Ascending aorta (tissue), 2 donors: Measurements from ENCODE around the gene RIMS1. TPM values are rescaled to one million over a fixed set of nuclear protein-coding genes. Genes with fewer than 3 reads are reported as not detected.

Source experiments
- DNase-seq, 2 donors: peaks; one replicate each; pipeline ENCODE4 v3.0.0-alpha.2; 2019; ENCODE audit warnings: low spot score in 2 of 2
- H3K27ac ChIP-seq, 2 donors: fragments of 200-600 bp; sonication (generic); one replicate each; pipeline ENCODE4 v1.5.1; 2016 to 2017; ENCODE audit warnings: mild to moderate bottlenecking in 1 of 2
- H3K27me3 ChIP-seq: fragments of 200-600 bp; sonication (generic); one replicate; pipeline ENCODE4 v1.5.1; 2017
- H3K36me3 ChIP-seq, 2 donors: fragments of 200-600 bp; sonication (generic); one replicate each; pipeline ENCODE4 v1.5.1; 2016
- H3K4me1 ChIP-seq, 2 donors: fragments of 200-600 bp; sonication (generic); one replicate each; pipeline ENCODE4 v1.5.1; 2016 to 2017; ENCODE audit warnings: mild to moderate bottlenecking in 1 of 2
- H3K4me3 ChIP-seq, 2 donors: fragments of 200-600 bp; sonication (generic); one replicate each; pipeline ENCODE4 v1.5.1; 2016 to 2017; ENCODE audit warnings: mild to moderate bottlenecking in 1 of 2
- H3K9me3 ChIP-seq, 2 donors: fragments of 200-600 bp; sonication (generic); one replicate each; pipeline ENCODE4 v1.5.1; 2016
- intact Hi-C: fragments of 100-400 bp; cut with DNase I; formaldehyde crosslinking; loops from one replicate; pipeline ENCODE4 v1.15.1; 2023
- total RNA-seq: library from RNA; depleted of rRNA; stranded (reverse); fragments of >200 nt; gene quantifications from one replicate; pipeline ENCODE4 v1.1.0, GENCODE V29; 2016
- TF ChIP-seq, protein P1 (sequence below), 3 experiments: fragments of 200-600 bp in 2 of 3; fragments of 450-650 bp in 1 of 3; sonication (generic) in 2 of 3; IDR thresholded peaks; one replicate each; pipeline ENCODE4 v1.5.1; 2016 to 2019; ENCODE audit warnings: antibody characterized with exemption in 3 of 3, mild to moderate bottlenecking in 1 of 3, moderate library complexity in 1 of 3

Gene RIMS1
- total RNA-seq, 1 donor from 2014 or later, result not detected

DNA sequence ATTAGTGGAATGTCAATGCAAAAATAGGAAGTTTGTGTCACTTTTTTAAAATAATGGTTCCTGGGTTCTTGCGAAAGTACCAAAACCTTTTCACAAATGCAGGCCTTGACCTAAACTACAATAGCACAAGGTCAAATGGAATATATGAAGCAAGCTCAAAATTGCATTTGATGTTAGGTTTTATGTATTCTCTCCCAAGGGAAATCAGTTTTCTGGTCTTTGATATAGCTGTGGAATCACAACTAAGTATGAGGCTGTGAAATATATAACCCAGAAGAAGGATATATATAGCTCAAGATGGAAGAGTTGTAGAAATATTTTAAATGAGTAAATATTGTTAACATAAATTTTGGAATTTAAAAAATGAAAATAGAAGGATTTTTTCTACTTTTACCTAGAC is 327.3 kb downstream of the RIMS1 start:
- H3K9me3 ChIP-seq, result no peaks in the 10 kb centered on the region
- intact Hi-C loops, result no loop called here
- TF ChIP-seq, protein P1, sequence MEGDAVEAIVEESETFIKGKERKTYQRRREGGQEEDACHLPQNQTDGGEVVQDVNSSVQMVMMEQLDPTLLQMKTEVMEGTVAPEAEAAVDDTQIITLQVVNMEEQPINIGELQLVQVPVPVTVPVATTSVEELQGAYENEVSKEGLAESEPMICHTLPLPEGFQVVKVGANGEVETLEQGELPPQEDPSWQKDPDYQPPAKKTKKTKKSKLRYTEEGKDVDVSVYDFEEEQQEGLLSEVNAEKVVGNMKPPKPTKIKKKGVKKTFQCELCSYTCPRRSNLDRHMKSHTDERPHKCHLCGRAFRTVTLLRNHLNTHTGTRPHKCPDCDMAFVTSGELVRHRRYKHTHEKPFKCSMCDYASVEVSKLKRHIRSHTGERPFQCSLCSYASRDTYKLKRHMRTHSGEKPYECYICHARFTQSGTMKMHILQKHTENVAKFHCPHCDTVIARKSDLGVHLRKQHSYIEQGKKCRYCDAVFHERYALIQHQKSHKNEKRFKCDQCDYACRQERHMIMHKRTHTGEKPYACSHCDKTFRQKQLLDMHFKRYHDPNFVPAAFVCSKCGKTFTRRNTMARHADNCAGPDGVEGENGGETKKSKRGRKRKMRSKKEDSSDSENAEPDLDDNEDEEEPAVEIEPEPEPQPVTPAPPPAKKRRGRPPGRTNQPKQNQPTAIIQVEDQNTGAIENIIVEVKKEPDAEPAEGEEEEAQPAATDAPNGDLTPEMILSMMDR (IDR thresholded peaks at IDR 0.05), result no peak
- H3K4me3 ChIP-seq, result no peak overlapping the region
- H3K4me1 ChIP-seq, result no peaks in the 10 kb centered on the region
- H3K27me3 ChIP-seq, result no peaks in the 10 kb centered on the region
- H3K36me3 ChIP-seq, result no peaks in the 10 kb centered on the region
- no peak overlapping the region for H3K27ac ChIP-seq
- no peak for DNase-seq

DNA sequence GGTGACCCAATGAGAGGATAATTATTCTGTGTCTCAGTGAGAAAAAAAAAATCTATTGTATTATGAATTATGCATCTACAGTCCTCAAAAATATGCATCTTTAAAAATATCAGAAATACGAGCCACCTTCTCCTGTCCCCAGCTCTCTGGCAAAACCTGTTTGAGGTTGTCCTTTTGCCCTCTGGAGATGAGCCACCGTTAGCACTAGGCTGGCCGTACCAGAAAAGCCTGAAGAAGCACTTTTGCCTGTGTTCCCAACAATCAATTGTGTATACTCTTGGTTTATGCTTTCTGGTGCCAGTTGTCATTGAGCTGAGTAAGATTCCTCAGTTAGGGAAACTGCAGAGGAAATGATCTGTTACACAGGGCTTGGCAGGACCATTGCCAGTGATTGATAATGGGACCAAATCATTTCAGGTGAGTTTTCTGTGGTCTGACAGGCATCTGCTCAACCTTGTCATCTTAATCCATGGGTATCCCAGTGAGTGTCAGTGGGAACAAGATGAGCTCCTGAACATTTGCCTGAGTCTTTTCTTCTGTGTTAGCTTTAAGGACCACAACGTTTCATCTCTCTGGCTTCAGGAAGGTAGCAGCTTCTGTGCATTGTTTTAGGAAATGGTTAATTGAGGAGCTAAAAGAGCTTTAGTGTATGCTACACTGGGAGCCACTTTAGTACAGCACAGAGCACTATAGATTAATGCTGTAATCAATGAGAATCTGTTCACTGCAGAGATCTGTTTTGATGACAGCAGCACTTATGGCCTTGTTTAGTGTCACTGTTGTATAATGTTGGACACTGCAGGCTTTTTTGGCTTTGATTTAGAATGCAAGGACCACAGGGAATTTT is 330.1 kb downstream of the RIMS1 start:
- Histone ChIP-seq H3K36me3 (no peaks in the 10 kb centered on the region), H3K27me3 (no peaks in the 10 kb centered on the region), H3K9me3 (no peaks in the 10 kb centered on the region), H3K4me1 (no peaks in the 10 kb centered on the region), H3K27ac (no peak overlapping the region), H3K4me3 (no peak overlapping the region)
- intact Hi-C loops, result no loop called here
- TF ChIP-seq, protein P1 (IDR thresholded peaks at IDR 0.05), result no peak
- DNase-seq, result no peak

DNA sequence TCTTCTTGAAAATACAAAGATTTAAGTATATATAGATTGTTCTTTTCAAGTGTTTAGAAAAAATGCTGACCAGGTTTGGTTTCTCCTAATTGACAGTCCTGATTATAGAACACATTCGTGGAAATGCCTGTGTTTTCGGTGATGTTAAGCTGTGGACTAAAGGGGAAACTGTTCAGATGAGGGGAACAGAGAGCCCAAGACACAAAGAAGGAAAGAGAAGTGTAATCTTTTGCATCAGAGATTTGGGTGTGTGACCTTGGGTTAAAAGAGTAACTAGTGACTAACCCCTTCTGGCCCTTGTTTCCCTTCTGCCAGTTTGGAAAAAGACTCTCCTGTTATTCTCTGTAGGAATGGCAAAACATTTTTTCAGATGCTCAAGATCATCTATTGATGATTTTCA is 331.3 kb downstream of the RIMS1 start:
- Histone ChIP-seq H3K27ac (no peak overlapping the region), H3K9me3 (no peaks in the 10 kb centered on the region), H3K4me3 (no peak overlapping the region), H3K27me3 (no peaks in the 10 kb centered on the region), H3K4me1 (no peaks in the 10 kb centered on the region), H3K36me3 (no peaks in the 10 kb centered on the region)
- TF ChIP-seq, protein P1 (IDR thresholded peaks at IDR 0.05), result no peak
- intact Hi-C loops, result no loop called here
- no peak for DNase-seq

DNA sequence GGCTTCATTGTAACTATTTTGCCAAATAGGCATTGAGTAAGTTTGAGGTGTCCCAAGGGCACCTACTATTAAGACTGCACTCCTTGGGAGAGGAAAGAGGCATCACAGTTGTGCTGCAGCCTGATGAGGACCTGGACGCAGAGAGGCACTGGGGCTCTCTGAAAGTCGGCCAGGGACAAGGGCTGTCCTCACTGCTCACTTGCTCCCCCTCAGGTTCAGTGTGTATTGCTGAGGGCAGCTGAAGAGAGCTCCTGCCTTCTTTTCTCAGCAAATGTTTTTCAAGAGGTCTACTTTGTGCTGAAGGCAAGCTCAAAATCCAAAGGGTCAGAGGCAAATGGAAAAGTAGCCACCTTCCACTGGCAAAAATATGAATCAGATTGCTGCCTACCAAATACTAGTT is 331.8 kb downstream of the RIMS1 start:
- H3K36me3 ChIP-seq, result no peaks in the 10 kb centered on the region
- no peaks in the 10 kb centered on the region for H3K4me1 ChIP-seq
- H3K27ac ChIP-seq, result no peak overlapping the region
- TF ChIP-seq, protein P1 (IDR thresholded peaks at IDR 0.05), result no peak
- H3K4me3 ChIP-seq, result no peak overlapping the region
- H3K9me3 ChIP-seq, result no peaks in the 10 kb centered on the region
- intact Hi-C loops, result no loop called here
- H3K27me3 ChIP-seq, result no peaks in the 10 kb centered on the region
- DNase-seq, result no peak

DNA sequence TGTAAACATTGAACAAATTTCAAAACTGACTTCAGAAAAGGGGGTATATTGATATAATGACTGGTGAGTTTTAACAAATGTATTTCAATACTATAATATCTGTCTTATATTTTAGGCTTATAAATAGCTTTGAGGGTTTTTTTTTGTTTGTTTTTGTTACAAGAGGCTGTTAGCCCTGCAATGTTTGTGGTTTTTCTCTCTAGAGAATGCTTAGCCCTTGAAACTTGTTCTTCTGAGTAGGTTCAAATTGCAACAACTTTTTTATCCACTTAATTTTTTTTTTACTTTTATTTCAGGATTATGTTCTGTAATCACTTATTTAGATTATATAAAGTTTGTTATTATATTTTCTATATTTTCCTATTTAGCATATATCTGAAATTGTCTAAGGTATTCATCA is 333.2 kb downstream of the RIMS1 start:
- no peak for DNase-seq
- H3K4me1 ChIP-seq, result no peaks in the 10 kb centered on the region
- no peaks in the 10 kb centered on the region for H3K9me3 ChIP-seq
- H3K27me3 ChIP-seq, result no peaks in the 10 kb centered on the region
- no peak overlapping the region for H3K4me3 ChIP-seq
- H3K27ac ChIP-seq, result no peak overlapping the region
- TF ChIP-seq, protein P1 (IDR thresholded peaks at IDR 0.05), result no peak
- intact Hi-C loops, result no loop called here
- H3K36me3 ChIP-seq, result no peaks in the 10 kb centered on the region
